Astrocyte of the spinal cord (primary cell): ENCODE data around the gene MIA2.
"Not testable (repeated sequence)": the region's sequence is repeated elsewhere in the genome, so short reads cannot be mapped to it uniquely, and the experiment has no call there.

Experiments used
- DNase-seq: peaks from one replicate; pipeline ENCODE4 v3.0.0; 2011; ENCODE audit warnings: low read depth, low spot score
- H3K4me3 ChIP-seq: 2 replicates; pipeline ENCODE4 v1.5.1; 2011; ENCODE audit warnings: low read depth, mild to moderate bottlenecking, low read length, moderate library complexity
- CTCF ChIP-seq: IDR thresholded peaks from 2 replicates; pipeline ENCODE4 v1.5.1; 2012; ENCODE audit warnings: low read depth, mild to moderate bottlenecking, low read length, inconsistent platforms
- in situ Hi-C: cut with HindIII; loops from 2 replicates; pipeline ENCODE4 v1.10.0; 2017; ENCODE audit warnings: low sequenced_read_pairs

Gene MIA2

GRCh38 chr14:39247256-39247655, 13.5 kb downstream of the MIA2 start:
- in situ Hi-C loops = no loop called here
- peak; percentile 90 for DNase-seq
- no peak for TF ChIP-seq CTCF

GRCh38 chr14:39251547-39251946, 17.8 kb downstream of the MIA2 start:
- TF ChIP-seq CTCF = no peak
- no peak for DNase-seq
- in situ Hi-C loops = no loop called here
- no peak overlapping the region for H3K4me3 ChIP-seq

More at GRCh38 chr14:39247256-39247655, 13.5 kb downstream of the MIA2 start:
- H3K4me3 ChIP-seq = no peak overlapping the region

GRCh38 chr14:39257388-39257787, 23.7 kb downstream of the MIA2 start:
- in situ Hi-C loops, DNase-seq, H3K4me3 ChIP-seq: not testable (repeated sequence)

GRCh38 chr14:39258782-39259545, 25.2 kb downstream of the MIA2 start:
- no peak for TF ChIP-seq CTCF
- no peak overlapping the region for H3K4me3 ChIP-seq
- in situ Hi-C loops = no loop called here
- no peak for DNase-seq

GRCh38 chr14:39260161-39260560, 26.4 kb downstream of the MIA2 start:
- in situ Hi-C loops, DNase-seq, H3K4me3 ChIP-seq: not testable (repeated sequence)

- H3K4me3 ChIP-seq, in situ Hi-C loops, DNase-seq: not testable (repeated sequence)
Measured at GRCh38 chr14:39262214-39262613, 28.5 kb downstream of the MIA2 start.

- DNase-seq = no peak
- in situ Hi-C loops = no loop called here
- no peak overlapping the region for H3K4me3 ChIP-seq
- no peak for TF ChIP-seq CTCF
Measured at GRCh38 chr14:39264057-39264456, 30.3 kb downstream of the MIA2 start.

GRCh38 chr14:39264558-39264957, 30.8 kb downstream of the MIA2 start:
- no peak overlapping the region for H3K4me3 ChIP-seq
- in situ Hi-C loops = no loop called here
- DNase-seq = no peak
- no peak for TF ChIP-seq CTCF
